Measurements from ENCODE around the gene MICU1.

DNA sequence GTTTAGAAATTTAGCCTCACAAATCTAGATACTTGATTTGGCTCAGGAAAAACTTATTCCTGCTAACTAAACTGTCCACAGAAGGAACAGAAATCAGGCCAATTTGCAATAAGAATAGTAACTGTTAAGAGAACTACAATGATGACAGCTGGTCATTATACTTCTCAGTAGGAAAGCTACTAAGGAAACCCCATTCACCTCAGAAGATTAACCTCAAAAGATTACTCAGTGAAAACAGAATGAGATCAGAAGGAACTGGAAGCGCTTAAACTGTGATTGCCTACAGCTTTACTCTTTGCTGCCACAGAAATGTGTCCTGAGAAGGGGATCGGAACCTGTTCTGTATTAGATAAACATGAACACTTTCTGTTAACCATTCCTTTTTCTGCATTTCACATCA lies 246.8 kb downstream of the MICU1 start:
- TF ChIP-seq GATA2 (IDR thresholded peaks at IDR 0.05; ENCODE audit: low read depth, low read length) (no peak), GATA3 (IDR thresholded peaks at IDR 0.05; ENCODE audit: low read depth, low read length) (no peak)

Measured in SH-SY5Y (cell line).